Heart right ventricle (tissue), 16 donors: ENCODE results near the gene RBM45. TPM values are rescaled to one million over a fixed set of nuclear protein-coding genes. Genes with fewer than 3 reads are reported as not detected.
A peak's percentile ranks its signal among the peaks of the same experiment; 100 is the strongest.

Experiments
- ATAC-seq, 8 donors: fragments of 200-7000 bp; cut with Tn5 transposase; one replicate each; pipeline ENCODE4 v1.9.1; 2020; ENCODE audit warnings: mild to moderate bottlenecking in 8 of 8, moderate library complexity in 8 of 8, moderate number of reproducible peaks in 1 of 8
- DNase-seq, 2 donors: peaks; one replicate each; pipeline ENCODE4 v3.0.0-alpha.2; 2020
- H3K27ac ChIP-seq, 10 donors: fragments of 200-600 bp; sonication (generic) in 2 of 10; one replicate each; pipeline versions ENCODE4 v1.5.0 to v1.8.0; 2020 to 2022; ENCODE audit warnings: mild to moderate bottlenecking in 3 of 10
- H3K27me3 ChIP-seq, 7 donors: fragments of 200-600 bp; one replicate each; pipeline ENCODE4 v1.8.0; 2021 to 2022; ENCODE audit warnings: mild to moderate bottlenecking in 2 of 7
- H3K36me3 ChIP-seq, 9 donors: fragments of 200-600 bp; sonication (generic) in 1 of 9; one replicate each; pipeline versions ENCODE4 v1.5.0 to v1.8.0; 2020 to 2022; ENCODE audit warnings: mild to moderate bottlenecking in 2 of 9
- H3K4me1 ChIP-seq, 9 donors: fragments of 200-600 bp; sonication (generic) in 1 of 9; one replicate each; pipeline versions ENCODE4 v1.5.0 to v1.8.0; 2020 to 2022; ENCODE audit warnings: mild to moderate bottlenecking in 4 of 9
- H3K4me3 ChIP-seq, 10 donors: fragments of 200-600 bp; sonication (generic) in 2 of 10; one replicate each; pipeline versions ENCODE4 v1.5.0 to v1.8.0; 2020 to 2022; ENCODE audit warnings: mild to moderate bottlenecking in 7 of 10, moderate library complexity in 2 of 10
- H3K9me3 ChIP-seq, 11 donors: fragments of 200-600 bp in 10 of 11; sonication (generic) in 2 of 11; one replicate each; pipeline versions ENCODE4 v1.5.0 to v1.8.0; 2013 to 2022; ENCODE audit warnings: mild to moderate bottlenecking in 2 of 11, control low read depth in 1 of 11, moderate library complexity in 1 of 11
- CTCF ChIP-seq, 9 donors: fragments of 200-600 bp; sonication (generic) in 2 of 9; IDR thresholded peaks; one replicate each; pipeline versions ENCODE4 v1.5.0 to v1.8.0; 2021 to 2022; ENCODE audit warnings: antibody characterized with exemption in 9 of 9, mild to moderate bottlenecking in 5 of 9, moderate library complexity in 1 of 9
- WGBS, 2 donors: extraction: QIAGEN DNeasy Blood & Tissue Kit; methylation state at CpG; one replicate each; pipeline ENCODE4 v1.1.7; 2013; ENCODE audit warnings: inconsistent platforms in 1 of 2; 5-methylcytosine and 5-hydroxymethylcytosine counted together
- intact Hi-C, 10 donors: fragments of 100-400 bp; cut with DNase I; formaldehyde crosslinking; loops; one replicate each; pipeline versions ENCODE4 v1.11.1 to v1.14.2; 2022
- long read RNA-seq, 3 donors: library from polyadenylated mRNA; unstranded; transcript quantifications; one replicate each; pipeline ENCODE4 v2.0.0, GENCODE V29; 2020 to 2021
- polyA plus RNA-seq, 2 donors: library from polyadenylated mRNA; stranded (reverse); fragments of 200-250 nt; gene quantifications; one replicate each; pipeline ENCODE4 v1.2.3, GENCODE V29; 2013
- total RNA-seq, 10 donors: library from RNA; stranded (reverse); fragmentation: NEBNext Ultra II Directional in 3 of 10; extraction: Animal tissue kit (Norgen Biotek cat#: 25700) in 3 of 10; gene quantifications; one replicate each; pipeline versions ENCODE4 v1.2.1 to v1.2.4, GENCODE V29; 2021 to 2023
- donor health status: Arrhythmogenic right ventricular cardiomyopathy.
- donor health status: ischemic (EF 13 %, LVEDD 7.1; RV severe dilation, severe dysfunction).
- donor health status: healthy with polysubstance abuse.
- donor health status: DM: no; HTN: yes; CAD: no.
- donor health status: DM: no; HTN: no; CAD: no.
- donor health status: ischemic (EF 25% LVEDD 6.9; RV normal size, moderate dysfunction).
- donor health status: ischemic (EF 25% LVEDD 5.7; RV mildly dilated, moderate dysfunction).
- donor health status: healthy.
- donor health status: DM: yes; HTN: yes; CAD: no.
- donor health status: Ischemic cardiomyopathy.
- donor health status: ischemic (EF 35%, LVEDD 5.7; RV mildly dilated, moderate dysfunction).
- donor health status: nonischemic (EF 11% LVEDD 7.7; RV severe dilation, severe dysfunction).
- donor health status: DM: yes; HTN: yes; CAD: no.
- donor health status: PGD.
- donor health status: ischemic (EF 29% LVEDD 5.4; RV normal size, mild dysfunction).
- donor health status: nonischemic (EF 23%, LVEDD 6.1; RV moderate dilation, normal function).

Gene RBM45
- total RNA-seq (10 to 100 TPM in 1 of 10 donors, 1 to 10 TPM in 9; 4.4 to 10.5 (median 5.9) TPM), polyA plus RNA-seq (10 to 100 TPM in 1 of 2 donors, 1 to 10 TPM in 1; 5.1 to 13.7 TPM)
- long read RNA-seq, donor 1, partial matches to known transcripts = 1 of 9 reads
- long read RNA-seq, donor 1, other reads (novel, unspliced or antisense) = 4 of 9 reads
- long read RNA-seq, donor 2, transcript RBM45-201 (10 exons, 1,785 nt) = major isoform, 7 of 8 reads
- long read RNA-seq, donor 2, partial matches to known transcripts = 0 of 8 reads
- long read RNA-seq, donor 2, other reads (novel, unspliced or antisense) = 1 of 8 reads
- long read RNA-seq, donor 3, transcript RBM45-201 (10 exons, 1,785 nt) = major isoform, 18 of 27 reads
- long read RNA-seq, donor 3, partial matches to known transcripts = 1 of 27 reads
- long read RNA-seq, donor 3, other reads (novel, unspliced or antisense) = 6 of 27 reads

GRCh38 chr2:178112202-178113152 is at the start of gene RBM45:
Gene RBM45, plus strand, starts transcription at chr2:178112437. Its CDS starts 110 bp downstream, at chr2:178112547.
- ATAC-seq (peak; percentile 97 to 100 (median 99)), DNase-seq (peak; percentile 88 to 93)
- 1% methylated on average over 60 of the region's 60 CpGs for WGBS, 2 donors
- H3K27ac ChIP-seq = peak within 1 kb of the TSS; percentile 30 to 89 (median 82)
- H3K36me3 ChIP-seq = peaks cover 0 to 17% (median 0%) of the 10 kb centered on the region in 9 donors
- intact Hi-C loops = loop anchor here in 9 of 10 donors (5.0 to 10.0 kb wide), 6 partner anchors 170 to 302 kb away; no protein-coding TSS in a partner anchor
- H3K9me3 ChIP-seq = no peaks in the 10 kb centered on the region
- no peaks in the 10 kb centered on the region for H3K27me3 ChIP-seq
- peak within 1 kb of the TSS; percentile 69 to 98 (median 86) for H3K4me3 ChIP-seq
- peak; percentile 92 to 100 (median 98) for TF ChIP-seq CTCF (IDR thresholded peaks at IDR 0.05)
- H3K4me1 ChIP-seq = peaks cover 0 to 22% (median 9%) of the 10 kb centered on the region in 9 donors

GRCh38 chr2:178066324-178066723 is 45.9 kb upstream of the RBM45 start:
- Histone ChIP-seq H3K27me3 (peaks cover 0 to 9% (median 2%) of the 10 kb centered on the region in 7 donors), H3K27ac (no peak overlapping the region), H3K9me3 (no peaks in the 10 kb centered on the region), H3K36me3 (no peaks in the 10 kb centered on the region), H3K4me3 (no peak overlapping the region), H3K4me1 (no peaks in the 10 kb centered on the region)
- WGBS, 2 donors = 87 to 88% methylated on average over 3 of the region's 3 CpGs
- intact Hi-C loops = loop anchor here in 1 of 10 donors (10.0 kb wide), 1 partner anchor 262 kb away; no protein-coding TSS in a partner anchor
- no peak for TF ChIP-seq CTCF (IDR thresholded peaks at IDR 0.05)
- no peak for DNase-seq
- ATAC-seq = no peak

- no peak overlapping the region for H3K27ac ChIP-seq
- ATAC-seq (peak in 1 of 8 donors; percentile 31), DNase-seq (no peak)
Observed at GRCh38 chr2:178066890-178067669, 45.2 kb upstream of the RBM45 start.

More at GRCh38 chr2:178066890-178067669, 45.2 kb upstream of the RBM45 start:
- no peaks in the 10 kb centered on the region for H3K36me3 ChIP-seq
- no peak overlapping the region for H3K4me3 ChIP-seq
- 90 to 98% methylated on average over 1 of the region's 1 CpG for WGBS, 2 donors
- peaks cover 0 to under 1% (median 0%) of the 10 kb centered on the region in 9 donors for H3K4me1 ChIP-seq
- no peak for TF ChIP-seq CTCF (IDR thresholded peaks at IDR 0.05)
- H3K27me3 ChIP-seq = peaks cover 0 to 13% (median 6%) of the 10 kb centered on the region in 7 donors
- H3K9me3 ChIP-seq = no peaks in the 10 kb centered on the region
- intact Hi-C loops = loop anchor here in 1 of 10 donors (10.0 kb wide), 1 partner anchor 262 kb away; no protein-coding TSS in a partner anchor
